Lung microvascular endothelial cell (primary cell): ENCODE results near the gene NLGN1. TPM values are rescaled to one million over a fixed set of nuclear protein-coding genes. Genes with fewer than 3 reads are reported as not detected.

ENCODE experiments used
- DNase-seq, 2 donors: peaks; one replicate each; pipeline versions ENCODE4 v3.0.0 to v3.0.0-alpha.2; 2010; ENCODE audit warnings: low read depth in 2 of 2
- total RNA-seq: library from RNA; depleted of rRNA; stranded (reverse); fragments of >200 nt; gene quantifications from 2 replicates; pipeline ENCODE4 v1.2.1, GENCODE V29; 2014

Gene NLGN1
- total RNA-seq, 1 donor from 2014 or later = 0.20 TPM

DNA sequence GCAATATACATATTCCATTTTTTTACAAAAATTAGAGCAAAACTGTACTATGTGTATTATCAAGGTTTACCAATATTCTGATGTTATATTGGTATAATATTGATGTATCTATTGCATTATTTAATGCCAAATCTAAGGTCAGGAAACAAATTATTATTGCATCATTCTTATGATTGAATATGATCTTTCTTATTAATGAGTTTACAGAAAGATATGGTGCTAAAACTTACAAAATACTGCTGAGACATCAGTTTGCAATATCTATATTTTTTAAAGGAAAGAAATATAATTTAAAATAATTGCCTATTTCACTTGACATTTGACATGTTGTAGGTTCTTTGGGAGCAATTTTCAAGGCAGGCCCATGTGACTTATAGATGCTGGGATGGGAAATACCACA lies 357.6 kb downstream of the NLGN1 start:
- no peak for DNase-seq

GRCh38 chr3:173761161-173761560 lies 363.6 kb downstream of the NLGN1 start:
- DNase-seq = peak in 1 of 2 donors; percentile 27

DNA sequence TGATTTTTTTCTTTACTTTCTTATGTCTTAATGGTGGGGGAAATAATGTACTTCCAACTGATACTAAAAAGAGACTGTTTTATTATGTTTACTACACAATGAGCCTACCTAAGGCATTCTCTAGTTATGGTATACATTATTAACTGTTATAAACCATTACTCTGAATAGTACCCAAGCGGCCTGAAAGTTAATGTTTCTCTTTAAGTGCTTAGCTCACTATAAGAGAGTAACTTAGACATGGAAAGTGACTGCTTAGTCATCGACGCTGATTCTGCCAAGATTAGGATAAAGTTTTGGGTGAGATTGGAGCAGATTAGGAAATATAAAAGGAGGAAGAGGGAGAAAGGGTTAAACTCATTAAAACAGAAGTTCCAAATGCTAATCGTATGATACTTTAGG lies 365.0 kb downstream of the NLGN1 start:
- peak in 1 of 2 donors; percentile 31 for DNase-seq

GRCh38 chr3:173770011-173770410 lies 372.5 kb downstream of the NLGN1 start:
- no peak for DNase-seq

DNA sequence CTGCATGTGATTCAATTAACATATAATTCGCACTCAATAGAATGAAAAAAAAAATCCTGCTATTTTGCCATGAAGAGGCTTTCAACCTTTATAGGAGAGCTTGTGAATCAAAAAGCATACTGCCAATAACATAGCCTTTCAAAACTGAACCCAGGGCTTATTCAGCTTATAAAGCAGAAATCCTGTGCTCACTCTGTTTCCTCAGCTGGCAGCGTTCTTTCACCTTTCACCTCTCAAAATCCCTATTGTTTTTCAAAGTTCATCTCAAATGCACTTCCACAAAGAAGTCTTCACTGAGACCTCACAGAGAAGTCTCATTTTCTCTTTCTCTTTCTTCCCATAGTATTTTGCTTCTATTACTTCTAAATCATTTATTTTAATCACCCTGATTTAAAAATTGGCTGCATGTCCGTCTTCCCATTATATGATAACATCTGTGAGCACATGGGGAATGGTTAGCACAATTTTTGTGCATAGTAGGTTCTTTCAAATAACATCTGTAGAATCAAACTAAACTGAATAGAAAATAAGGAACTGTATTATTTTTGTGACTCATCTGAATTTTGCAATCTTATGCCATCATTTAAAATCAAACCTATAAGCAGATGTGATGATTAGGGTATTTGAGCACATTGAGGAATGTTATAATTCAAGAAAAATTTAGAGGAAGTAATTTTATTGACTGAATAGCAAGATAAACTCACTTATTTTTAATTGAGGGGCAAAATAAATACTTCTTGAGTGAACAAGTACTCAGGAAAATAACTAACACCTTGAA lies 373.4 kb downstream of the NLGN1 start:
- peak; percentile 35 to 50 for DNase-seq

DNA sequence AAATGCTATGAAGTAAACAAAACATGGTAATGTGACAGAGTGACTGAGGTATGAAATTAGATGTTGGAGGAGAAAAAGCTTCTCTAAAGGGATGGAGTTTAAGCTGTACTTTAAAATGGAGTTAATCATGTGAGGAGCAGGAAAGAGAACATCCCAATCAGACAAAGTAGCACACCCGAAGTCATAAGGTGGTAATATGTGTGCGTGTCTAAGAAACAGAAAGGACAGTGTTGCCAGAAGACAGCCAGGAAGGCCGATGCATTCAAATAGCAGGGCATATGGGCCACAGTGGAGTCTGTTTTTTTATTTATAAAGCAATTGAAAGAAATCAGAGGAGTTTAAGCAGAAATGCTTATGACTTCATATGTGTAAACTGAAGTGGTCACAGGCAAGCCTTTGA lies 376.3 kb downstream of the NLGN1 start:
- no peak for DNase-seq

GRCh38 chr3:173774294-173774693 lies 376.8 kb downstream of the NLGN1 start:
- no peak for DNase-seq

DNA sequence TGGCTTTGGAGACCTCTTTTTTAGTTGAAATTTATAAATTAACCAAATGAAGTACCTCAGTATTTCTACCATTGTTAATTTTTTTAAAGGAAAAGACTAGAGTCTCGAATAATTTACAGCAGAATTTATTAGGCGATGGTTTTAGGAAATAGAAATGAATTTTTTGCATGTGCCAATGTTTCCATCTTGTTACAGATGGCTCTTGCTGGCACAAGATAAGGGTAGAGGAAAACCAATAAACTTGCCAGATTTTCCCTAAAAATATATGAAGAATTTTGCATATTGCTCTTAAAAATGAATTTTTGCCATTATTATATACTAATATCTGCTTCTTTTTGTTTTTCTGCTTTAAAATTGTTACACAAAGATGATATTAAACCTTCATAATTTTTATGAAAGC lies 380.7 kb downstream of the NLGN1 start:
- no peak for DNase-seq

DNA sequence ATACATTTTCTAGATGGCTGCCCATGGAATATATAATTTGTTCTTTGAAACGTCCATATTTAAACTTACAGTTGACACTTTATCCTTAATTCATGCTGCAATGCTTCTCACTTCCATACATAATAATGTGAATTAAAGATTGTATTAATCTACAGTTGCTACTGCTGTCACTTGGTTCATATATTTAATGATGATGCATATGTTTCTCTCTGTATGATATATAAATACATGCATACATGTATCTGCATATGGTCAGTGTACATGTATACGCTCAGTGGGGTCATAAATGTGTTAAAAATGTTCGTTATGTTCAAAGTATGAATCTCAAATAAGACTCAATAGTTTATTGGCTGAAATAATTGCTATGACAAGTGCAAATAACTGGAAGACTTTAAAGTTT lies 382.5 kb downstream of the NLGN1 start:
- no peak for DNase-seq

DNA sequence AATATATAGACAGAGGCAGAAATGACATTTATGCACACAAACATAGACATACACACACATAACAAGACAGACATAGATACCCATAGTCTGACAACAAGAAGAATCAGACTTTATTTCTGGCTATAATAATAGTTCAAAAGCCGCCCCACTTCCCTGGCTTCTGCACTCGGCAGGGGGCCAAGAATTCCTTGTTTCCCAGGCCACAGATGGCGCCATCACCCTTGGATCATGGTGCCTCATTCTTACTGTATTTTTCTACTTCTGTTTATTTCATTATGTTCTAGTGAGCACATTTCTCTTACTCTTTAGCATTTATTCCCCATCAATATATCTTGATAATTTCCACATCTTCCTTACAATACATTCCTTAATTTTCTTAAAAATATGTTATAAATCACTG lies 387.5 kb downstream of the NLGN1 start:
- DNase-seq = peak in 1 of 2 donors; percentile 47

- DNase-seq = peak; percentile 18 to 22
These were observed 392.1 kb downstream of the NLGN1 start for GRCh38 chr3:173789530-173790162.

DNA sequence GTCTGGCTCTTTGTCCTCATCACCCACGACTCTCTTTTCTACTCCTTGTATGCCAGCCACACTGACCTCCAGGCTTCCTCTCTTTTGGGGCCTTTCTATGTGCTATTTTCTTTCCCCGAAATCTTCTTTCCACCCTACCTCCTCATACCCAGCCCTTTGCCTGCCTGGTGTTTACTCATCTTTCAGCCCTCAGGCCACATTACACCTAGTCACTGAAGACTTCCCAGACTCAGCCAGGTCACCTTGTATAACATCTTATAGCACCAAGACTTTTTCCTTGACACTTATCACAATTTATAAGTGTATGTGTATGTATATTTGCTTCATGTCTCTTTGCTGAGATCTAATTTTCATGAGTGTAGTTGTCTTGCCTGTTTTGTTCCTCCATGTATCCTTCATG lies 396.4 kb downstream of the NLGN1 start:
- DNase-seq = no peak

GRCh38 chr3:173796405-173796804 lies 398.9 kb downstream of the NLGN1 start:
- DNase-seq = no peak

DNA sequence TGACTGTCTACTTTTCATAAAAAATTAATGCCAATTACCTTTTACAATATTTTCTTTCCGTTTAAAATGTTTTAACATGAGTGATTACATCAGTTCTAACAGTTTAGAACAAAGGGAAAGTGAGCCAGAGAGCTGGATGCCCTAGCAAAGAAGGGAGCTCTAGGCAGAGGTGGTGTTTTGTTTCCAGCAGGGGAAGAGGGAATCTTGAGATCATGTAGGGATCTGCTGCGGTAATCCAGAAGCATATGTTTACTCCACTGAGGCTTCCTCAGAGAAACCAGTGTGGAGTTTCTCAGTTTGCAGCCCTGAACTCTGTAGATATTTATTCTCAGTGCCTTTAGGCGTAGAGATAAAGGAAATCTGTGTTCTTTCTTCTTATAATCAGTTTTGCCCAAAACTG lies 399.3 kb downstream of the NLGN1 start:
- no peak for DNase-seq

DNA sequence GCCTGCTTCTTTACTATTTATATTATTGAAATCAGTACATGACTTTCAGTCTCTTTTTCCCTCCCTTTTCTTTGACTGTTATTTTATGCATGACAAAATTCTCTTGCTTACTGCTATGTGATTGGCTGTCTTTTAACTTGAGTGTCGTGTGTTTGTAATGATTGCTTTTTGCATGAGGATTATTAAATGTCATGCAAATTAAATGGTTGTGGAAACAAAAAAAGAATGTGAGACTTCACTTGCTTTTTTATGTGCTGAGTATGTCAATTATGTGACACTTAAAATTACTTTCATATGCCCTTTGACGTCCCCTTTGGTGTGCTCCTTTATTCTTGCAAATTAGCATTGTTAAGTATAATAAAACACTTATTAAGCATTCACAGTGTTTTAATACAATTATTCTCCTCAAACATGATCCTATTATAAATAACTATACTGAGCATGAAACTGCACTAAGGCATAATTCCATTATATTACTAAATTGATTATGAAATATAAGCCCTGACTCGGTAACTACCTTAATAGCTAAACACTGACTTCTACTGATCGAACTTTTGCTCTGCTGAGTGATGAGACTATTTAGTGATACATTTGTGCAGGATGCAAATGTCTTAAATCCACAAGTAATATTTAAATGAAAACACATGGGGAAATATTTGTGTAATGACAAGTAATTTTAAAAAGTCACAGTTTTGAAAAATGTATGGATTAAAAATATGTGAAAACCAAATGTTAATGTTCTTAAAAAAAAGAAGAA lies 401.7 kb downstream of the NLGN1 start:
- no peak for DNase-seq

DNA sequence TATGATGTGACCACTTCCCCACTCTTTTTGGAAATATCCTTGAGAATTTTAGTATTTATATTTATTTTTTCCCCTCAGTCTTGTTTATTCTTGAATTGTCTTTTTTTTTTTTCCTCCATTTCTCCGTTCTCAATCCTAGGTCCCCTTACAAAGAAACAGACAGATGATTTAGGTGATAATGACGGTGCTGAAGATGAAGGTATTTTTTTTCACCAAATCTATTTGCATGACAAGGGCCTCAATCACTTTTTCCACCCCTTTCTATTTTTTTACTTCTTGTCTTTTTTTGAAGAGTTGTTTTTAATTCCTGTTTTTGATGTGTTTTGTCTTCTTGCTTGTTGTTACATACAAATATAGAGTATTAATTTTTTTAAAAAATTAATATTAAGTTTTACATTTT lies 402.6 kb downstream of the NLGN1 start:
- no peak for DNase-seq

- no peak for DNase-seq
These were observed 417.3 kb downstream of the NLGN1 start for GRCh38 chr3:173814809-173815208.

DNA sequence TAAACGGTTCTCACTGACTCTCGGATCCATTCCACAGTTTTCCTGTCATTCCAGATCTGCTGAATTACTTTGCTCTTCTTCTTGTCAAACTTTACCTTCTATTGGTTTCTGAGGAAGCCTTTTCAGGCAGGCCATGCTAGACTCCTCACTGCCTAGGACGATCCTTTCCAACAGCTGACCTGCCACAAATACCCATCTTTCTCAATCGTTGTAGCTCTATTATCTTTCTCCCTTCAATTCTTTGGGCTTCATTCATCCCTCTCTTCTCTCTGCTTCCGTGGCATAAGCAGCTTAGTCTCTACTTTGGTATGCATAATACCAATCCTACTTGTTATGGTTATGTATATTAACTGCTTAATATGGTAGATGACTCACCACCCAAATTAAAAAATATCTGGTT lies 421.8 kb downstream of the NLGN1 start:
- DNase-seq = no peak

DNA sequence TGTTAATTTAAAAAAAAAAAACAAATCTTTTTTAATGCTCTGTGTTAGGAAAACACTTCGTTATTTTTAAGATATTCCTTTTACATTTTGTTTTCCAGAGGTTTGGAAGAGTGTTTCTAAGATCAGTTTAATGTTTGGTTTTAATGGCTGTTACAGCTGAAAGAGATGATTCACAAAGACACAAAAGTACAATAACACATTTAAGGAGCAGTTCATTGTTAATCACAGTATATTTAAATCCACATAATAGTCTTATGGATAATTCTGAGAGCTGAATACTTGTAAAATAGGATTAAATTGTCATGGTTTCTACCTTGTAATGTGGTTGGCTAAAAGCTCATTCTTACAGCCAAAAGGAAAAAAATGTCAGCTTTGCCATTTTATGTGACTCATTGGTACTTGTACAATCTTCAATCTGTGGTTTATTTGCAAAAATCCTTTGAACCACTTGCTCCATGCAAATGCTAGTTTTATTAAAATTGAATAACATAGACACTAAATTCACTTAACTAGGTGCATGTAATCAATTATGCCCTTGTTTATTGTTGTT lies 426.4 kb downstream of the NLGN1 start:
- DNase-seq = no peak

GRCh38 chr3:173825730-173826129 lies 428.2 kb downstream of the NLGN1 start:
- DNase-seq = peak in 1 of 2 donors; percentile 12

GRCh38 chr3:173826416-173826815 lies 428.9 kb downstream of the NLGN1 start:
- DNase-seq = peak in 1 of 2 donors; percentile 18
